ENCODE results near the gene PER2. TPM values are rescaled to one million over a fixed set of nuclear protein-coding genes. Genes with fewer than 3 reads are reported as not detected.
"Not testable (repeated sequence)": the region's sequence is repeated elsewhere in the genome, so short reads cannot be mapped to it uniquely, and the experiment has no call there.

The PER2 gene
- total and polyA plus RNA-seq, 2 donors (not counting 1 experiment from before 2014, with no cell fraction given): 3.2 to 12.6 TPM

DNA sequence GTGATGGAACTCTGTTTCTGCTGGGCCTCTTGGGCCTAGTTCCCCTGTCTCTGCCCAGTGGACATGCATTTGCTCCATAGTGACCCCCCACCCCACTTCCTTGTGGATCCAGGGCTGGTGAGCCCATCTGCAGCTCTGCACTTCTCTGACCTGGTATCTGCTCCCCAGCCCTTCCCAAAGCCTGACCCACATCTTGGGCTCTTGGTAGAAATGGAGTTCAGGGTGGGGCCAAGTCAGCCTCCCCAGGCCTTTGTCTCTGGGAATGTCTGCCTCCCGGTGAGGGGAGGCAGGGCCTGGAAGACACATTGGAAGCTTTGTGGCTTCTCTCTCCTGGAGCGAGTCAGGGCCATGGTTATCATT, 25.6 kb upstream of the PER2 start:
- peaks cover 2% of the 10 kb centered on the region for H3K4me1 Mint-ChIP-seq
- Histone ChIP-seq H3K9me3 (ENCODE audit: control extremely low read depth in 1 of 3, control insufficient read depth in 2 of 3, insufficient read depth in 1 of 3, low read length in 2 of 3) (no peaks in the 10 kb centered on the region), H3K4me1 (ENCODE audit: control insufficient read depth in 2 of 2, insufficient read depth in 2 of 2, low read length in 2 of 2) (no peaks in the 10 kb centered on the region), H3K4me3 (ENCODE audit: control extremely low read depth in 1 of 5, extremely low read depth in 1 of 5, insufficient read depth in 1 of 5, low read depth in 2 of 5, low read length in 4 of 5) (no peak overlapping the region), H3K4me2 (replicated peaks; ENCODE audit: low read depth, low read length, poor library complexity, severe bottlenecking) (no peak overlapping the region), H2AFZ (ENCODE audit: insufficient read depth, low read depth, low read length, poor library complexity, severe bottlenecking) (no peak overlapping the region), H3K9ac (ENCODE audit: low read length) (no peak overlapping the region), H3K36me3 (replicated peaks in 1 of 2; ENCODE audit: control extremely low read depth in 1 of 2, control insufficient read depth in 1 of 2, extremely low read depth in 1 of 2, insufficient read depth in 2 of 2, low read length in 1 of 2) (no peaks in the 10 kb centered on the region), H3K27ac (ENCODE audit: low read length in 2 of 2) (no peak overlapping the region), H4K20me1 (ENCODE audit: control insufficient read depth, insufficient read depth, low read length, poor library complexity, severe bottlenecking) (no peaks in the 10 kb centered on the region), H3K27me3 (replicated peaks in 1 of 4; ENCODE audit: control extremely low read depth in 1 of 4, control insufficient read depth in 3 of 4, insufficient read depth in 4 of 4, low read length in 3 of 4) (peaks cover 0 to 5% (median 0%) of the 10 kb centered on the region in 4 experiments), H3K79me2 (ENCODE audit: control insufficient read depth, insufficient read depth, low read length) (no peaks in the 10 kb centered on the region)
- peaks cover 12% of the 10 kb centered on the region for H3K27me3 Mint-ChIP-seq
- ChIA-PET POLR2A (no interaction called here), CTCF (interaction anchor here (0.7 kb wide), 1 partner anchor 576 kb away, joined by 3 read pairs; no protein-coding TSS in a partner anchor)
- TF ChIP-seq, protein P1, sequence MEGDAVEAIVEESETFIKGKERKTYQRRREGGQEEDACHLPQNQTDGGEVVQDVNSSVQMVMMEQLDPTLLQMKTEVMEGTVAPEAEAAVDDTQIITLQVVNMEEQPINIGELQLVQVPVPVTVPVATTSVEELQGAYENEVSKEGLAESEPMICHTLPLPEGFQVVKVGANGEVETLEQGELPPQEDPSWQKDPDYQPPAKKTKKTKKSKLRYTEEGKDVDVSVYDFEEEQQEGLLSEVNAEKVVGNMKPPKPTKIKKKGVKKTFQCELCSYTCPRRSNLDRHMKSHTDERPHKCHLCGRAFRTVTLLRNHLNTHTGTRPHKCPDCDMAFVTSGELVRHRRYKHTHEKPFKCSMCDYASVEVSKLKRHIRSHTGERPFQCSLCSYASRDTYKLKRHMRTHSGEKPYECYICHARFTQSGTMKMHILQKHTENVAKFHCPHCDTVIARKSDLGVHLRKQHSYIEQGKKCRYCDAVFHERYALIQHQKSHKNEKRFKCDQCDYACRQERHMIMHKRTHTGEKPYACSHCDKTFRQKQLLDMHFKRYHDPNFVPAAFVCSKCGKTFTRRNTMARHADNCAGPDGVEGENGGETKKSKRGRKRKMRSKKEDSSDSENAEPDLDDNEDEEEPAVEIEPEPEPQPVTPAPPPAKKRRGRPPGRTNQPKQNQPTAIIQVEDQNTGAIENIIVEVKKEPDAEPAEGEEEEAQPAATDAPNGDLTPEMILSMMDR (IDR thresholded peaks at IDR 0.05): no peak
- no peak for TF ChIP-seq EZH2 (IDR thresholded peaks at IDR 0.05; ENCODE audit: borderline replicate concordance, insufficient read depth, low read depth, low read length, poor library complexity, severe bottlenecking)
- no peak for ATAC-seq (ENCODE audit: low read depth)
- H3K4me3 Mint-ChIP-seq: no peak overlapping the region
- H3K27ac Mint-ChIP-seq: no peak overlapping the region
- DNase-seq: no peak
- 71% methylated on average over 1 of the region's 2 CpGs for WGBS (ENCODE audit: insufficient coverage)
- no peaks in the 10 kb centered on the region for H3K9me3 Mint-ChIP-seq (ENCODE audit: insufficient read depth)
- intact Hi-C loops (cut with micrococcal nuclease): no loop called here

DNA sequence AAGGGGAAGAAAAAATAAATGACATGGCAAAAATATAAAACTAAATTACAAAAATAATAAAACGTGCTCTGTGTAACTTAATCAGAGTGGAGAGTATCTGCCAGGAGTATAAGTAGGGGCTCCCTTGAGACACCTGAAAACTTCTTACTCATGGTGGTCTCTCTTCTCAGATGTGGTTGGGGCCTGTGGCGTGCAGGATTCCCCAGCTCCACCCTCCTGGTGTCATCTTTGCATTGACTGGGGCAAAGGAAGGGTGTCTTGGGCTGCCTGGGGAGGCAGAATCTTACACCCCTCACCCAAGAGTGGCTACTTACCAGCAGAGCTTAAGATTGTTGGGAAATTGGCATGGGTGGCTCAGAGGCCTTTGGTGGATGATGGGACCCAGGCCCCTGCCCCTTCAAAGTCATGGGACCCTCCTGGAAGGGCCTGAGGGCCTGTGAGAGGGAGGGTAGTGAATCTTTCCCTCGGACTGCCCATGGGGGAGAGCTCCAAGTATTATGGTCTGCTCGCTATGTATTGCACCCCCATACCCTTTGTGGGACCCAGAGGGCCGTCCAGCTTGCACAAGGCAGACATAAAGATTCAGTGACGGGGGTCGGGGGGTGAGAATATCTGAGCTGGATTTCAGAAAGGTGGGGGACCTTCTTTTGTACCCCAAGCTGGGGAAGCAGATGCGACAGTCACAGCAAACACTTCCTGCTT, 25.0 kb upstream of the PER2 start:
- ATAC-seq (ENCODE audit: low read depth): no peak
- peaks cover 2% of the 10 kb centered on the region for H3K4me1 Mint-ChIP-seq
- H3K27me3 Mint-ChIP-seq: peaks cover 12% of the 10 kb centered on the region
- Histone ChIP-seq H3K79me2 (ENCODE audit: control insufficient read depth, insufficient read depth, low read length) (no peaks in the 10 kb centered on the region), H4K20me1 (ENCODE audit: control insufficient read depth, insufficient read depth, low read length, poor library complexity, severe bottlenecking) (no peaks in the 10 kb centered on the region), H3K4me1 (ENCODE audit: control insufficient read depth in 2 of 2, insufficient read depth in 2 of 2, low read length in 2 of 2) (no peaks in the 10 kb centered on the region), H3K36me3 (replicated peaks in 1 of 2; ENCODE audit: control extremely low read depth in 1 of 2, control insufficient read depth in 1 of 2, extremely low read depth in 1 of 2, insufficient read depth in 2 of 2, low read length in 1 of 2) (no peaks in the 10 kb centered on the region), H3K27me3 (replicated peaks in 1 of 4; ENCODE audit: control extremely low read depth in 1 of 4, control insufficient read depth in 3 of 4, insufficient read depth in 4 of 4, low read length in 3 of 4) (peaks cover 0 to 5% (median 0%) of the 10 kb centered on the region in 4 experiments), H3K9ac (ENCODE audit: low read length) (no peak overlapping the region), H3K4me3 (ENCODE audit: control extremely low read depth in 1 of 5, extremely low read depth in 1 of 5, insufficient read depth in 1 of 5, low read depth in 2 of 5, low read length in 4 of 5) (no peak overlapping the region), H3K27ac (ENCODE audit: low read length in 2 of 2) (no peak overlapping the region), H3K9me3 (ENCODE audit: control extremely low read depth in 1 of 3, control insufficient read depth in 2 of 3, insufficient read depth in 1 of 3, low read length in 2 of 3) (no peaks in the 10 kb centered on the region), H3K4me2 (replicated peaks; ENCODE audit: low read depth, low read length, poor library complexity, severe bottlenecking) (no peak overlapping the region), H2AFZ (ENCODE audit: insufficient read depth, low read depth, low read length, poor library complexity, severe bottlenecking) (no peak overlapping the region)
- ChIA-PET CTCF (no interaction called here), POLR2A (no interaction called here)
- no peaks in the 10 kb centered on the region for H3K9me3 Mint-ChIP-seq (ENCODE audit: insufficient read depth)
- no peak overlapping the region for H3K4me3 Mint-ChIP-seq
- no peak for DNase-seq
- TF ChIP-seq EZH2 (IDR thresholded peaks at IDR 0.05; ENCODE audit: borderline replicate concordance, insufficient read depth, low read depth, low read length, poor library complexity, severe bottlenecking): no peak
- TF ChIP-seq, protein P1 (IDR thresholded peaks at IDR 0.05): no peak
- H3K27ac Mint-ChIP-seq: no peak overlapping the region
- WGBS (ENCODE audit: insufficient coverage): 83% methylated on average over 2 of the region's 8 CpGs
- intact Hi-C loops (cut with micrococcal nuclease): no loop called here

DNA sequence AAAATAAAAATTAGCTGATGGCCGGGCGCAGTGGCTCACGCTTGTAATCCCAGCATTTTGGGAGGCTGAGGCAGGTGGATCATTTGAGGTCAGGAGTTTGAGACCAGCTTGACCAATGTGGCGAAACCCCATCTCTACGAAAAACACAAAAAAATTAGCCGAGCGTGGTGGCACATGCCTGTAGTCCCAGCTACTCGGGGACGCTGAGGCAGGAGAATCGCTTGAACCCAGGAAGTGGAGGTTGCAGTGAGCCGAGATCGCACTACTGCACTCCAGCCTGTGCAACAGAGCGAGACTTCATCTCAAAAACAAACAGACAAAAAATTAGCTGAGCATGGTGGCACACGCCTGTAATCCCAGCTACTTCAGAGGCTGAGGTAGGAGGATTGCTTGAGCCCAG, 22.3 kb upstream of the PER2 start:
- H3K79me2 ChIP-seq (ENCODE audit: control insufficient read depth, insufficient read depth, low read length); intact Hi-C loops (cut with micrococcal nuclease); H3K4me1 ChIP-seq (ENCODE audit: control insufficient read depth in 2 of 2, insufficient read depth in 2 of 2, low read length in 2 of 2); H3K4me2 ChIP-seq (replicated peaks; ENCODE audit: low read depth, low read length, poor library complexity, severe bottlenecking); H4K20me1 ChIP-seq (ENCODE audit: control insufficient read depth, insufficient read depth, low read length, poor library complexity, severe bottlenecking); H2AFZ ChIP-seq (ENCODE audit: insufficient read depth, low read depth, low read length, poor library complexity, severe bottlenecking); H3K9ac ChIP-seq (ENCODE audit: low read length); H3K27ac Mint-ChIP-seq; DNase-seq; H3K36me3 ChIP-seq (replicated peaks in 1 of 2; ENCODE audit: control extremely low read depth in 1 of 2, control insufficient read depth in 1 of 2, extremely low read depth in 1 of 2, insufficient read depth in 2 of 2, low read length in 1 of 2); H3K27ac ChIP-seq (ENCODE audit: low read length in 2 of 2); H3K4me3 Mint-ChIP-seq; CTCF ChIA-PET; H3K27me3 Mint-ChIP-seq; H3K9me3 Mint-ChIP-seq (ENCODE audit: insufficient read depth); H3K9me3 ChIP-seq (ENCODE audit: control extremely low read depth in 1 of 3, control insufficient read depth in 2 of 3, insufficient read depth in 1 of 3, low read length in 2 of 3); ATAC-seq (ENCODE audit: low read depth); H3K4me3 ChIP-seq (ENCODE audit: control extremely low read depth in 1 of 5, extremely low read depth in 1 of 5, insufficient read depth in 1 of 5, low read depth in 2 of 5, low read length in 4 of 5); H3K27me3 ChIP-seq (replicated peaks in 1 of 4; ENCODE audit: control extremely low read depth in 1 of 4, control insufficient read depth in 3 of 4, insufficient read depth in 4 of 4, low read length in 3 of 4): not testable (repeated sequence)
- 60% methylated on average over 5 of the region's 14 CpGs for WGBS (ENCODE audit: insufficient coverage)
- POLR2A ChIA-PET: interaction anchor here (0.6 kb wide), 1 partner anchor 114 kb away, joined by 3 read pairs; no protein-coding TSS in a partner anchor
- H3K4me1 Mint-ChIP-seq: peaks cover 10% of the 10 kb centered on the region

Measured in B cell (primary cell).